Measurements from ENCODE around the gene IGSF9.
A peak's percentile ranks its signal among the peaks of the same experiment; 100 is the strongest.

Gene IGSF9, protein sequence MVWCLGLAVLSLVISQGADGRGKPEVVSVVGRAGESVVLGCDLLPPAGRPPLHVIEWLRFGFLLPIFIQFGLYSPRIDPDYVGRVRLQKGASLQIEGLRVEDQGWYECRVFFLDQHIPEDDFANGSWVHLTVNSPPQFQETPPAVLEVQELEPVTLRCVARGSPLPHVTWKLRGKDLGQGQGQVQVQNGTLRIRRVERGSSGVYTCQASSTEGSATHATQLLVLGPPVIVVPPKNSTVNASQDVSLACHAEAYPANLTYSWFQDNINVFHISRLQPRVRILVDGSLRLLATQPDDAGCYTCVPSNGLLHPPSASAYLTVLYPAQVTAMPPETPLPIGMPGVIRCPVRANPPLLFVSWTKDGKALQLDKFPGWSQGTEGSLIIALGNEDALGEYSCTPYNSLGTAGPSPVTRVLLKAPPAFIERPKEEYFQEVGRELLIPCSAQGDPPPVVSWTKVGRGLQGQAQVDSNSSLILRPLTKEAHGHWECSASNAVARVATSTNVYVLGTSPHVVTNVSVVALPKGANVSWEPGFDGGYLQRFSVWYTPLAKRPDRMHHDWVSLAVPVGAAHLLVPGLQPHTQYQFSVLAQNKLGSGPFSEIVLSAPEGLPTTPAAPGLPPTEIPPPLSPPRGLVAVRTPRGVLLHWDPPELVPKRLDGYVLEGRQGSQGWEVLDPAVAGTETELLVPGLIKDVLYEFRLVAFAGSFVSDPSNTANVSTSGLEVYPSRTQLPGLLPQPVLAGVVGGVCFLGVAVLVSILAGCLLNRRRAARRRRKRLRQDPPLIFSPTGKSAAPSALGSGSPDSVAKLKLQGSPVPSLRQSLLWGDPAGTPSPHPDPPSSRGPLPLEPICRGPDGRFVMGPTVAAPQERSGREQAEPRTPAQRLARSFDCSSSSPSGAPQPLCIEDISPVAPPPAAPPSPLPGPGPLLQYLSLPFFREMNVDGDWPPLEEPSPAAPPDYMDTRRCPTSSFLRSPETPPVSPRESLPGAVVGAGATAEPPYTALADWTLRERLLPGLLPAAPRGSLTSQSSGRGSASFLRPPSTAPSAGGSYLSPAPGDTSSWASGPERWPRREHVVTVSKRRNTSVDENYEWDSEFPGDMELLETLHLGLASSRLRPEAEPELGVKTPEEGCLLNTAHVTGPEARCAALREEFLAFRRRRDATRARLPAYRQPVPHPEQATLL

DNA sequence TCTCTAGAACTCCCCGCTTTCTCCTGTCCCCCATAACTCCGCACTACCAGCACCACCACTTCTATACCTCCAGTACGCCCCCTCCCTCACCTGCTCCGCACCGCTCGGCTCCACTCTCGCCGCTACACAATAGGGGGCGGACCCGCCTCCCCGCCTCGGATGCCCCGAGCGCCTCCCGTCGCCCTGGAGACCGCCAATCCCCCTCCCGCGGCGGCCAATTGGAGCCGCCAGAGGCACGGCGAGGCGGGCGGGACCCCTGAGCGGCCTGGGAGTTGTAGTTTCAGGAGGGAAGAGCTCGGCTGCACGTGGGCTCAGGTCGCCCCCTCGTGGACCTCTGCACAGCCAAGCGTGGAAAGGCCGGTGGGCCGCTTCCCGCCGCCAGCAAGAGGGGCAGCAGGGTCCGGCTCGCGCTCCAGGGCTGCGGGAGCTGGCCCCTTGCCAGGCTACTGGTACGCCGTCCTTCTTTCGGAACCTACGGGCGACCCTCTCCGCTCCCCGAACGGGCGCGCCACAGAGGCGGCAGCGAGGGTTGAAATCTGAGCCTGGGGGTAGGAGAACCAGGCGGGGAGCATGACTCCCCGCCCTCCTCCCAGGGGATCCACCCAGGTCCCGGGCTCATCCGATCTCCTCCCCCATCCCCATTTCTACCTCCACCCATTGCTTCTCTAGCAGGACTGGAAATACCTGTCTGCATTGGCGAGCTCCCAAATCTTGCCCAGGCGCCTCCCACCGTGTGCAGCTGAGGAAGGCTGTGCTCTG is at the start of gene IGSF9:
Gene IGSF9, minus strand, starts transcription at position 131 of the 759 bp plus-strand sequence. CDS start 2,159 bp downstream, outside the sequence.
- peak; percentile 78 for DNase-seq (ENCODE audit: low read depth)

DNA sequence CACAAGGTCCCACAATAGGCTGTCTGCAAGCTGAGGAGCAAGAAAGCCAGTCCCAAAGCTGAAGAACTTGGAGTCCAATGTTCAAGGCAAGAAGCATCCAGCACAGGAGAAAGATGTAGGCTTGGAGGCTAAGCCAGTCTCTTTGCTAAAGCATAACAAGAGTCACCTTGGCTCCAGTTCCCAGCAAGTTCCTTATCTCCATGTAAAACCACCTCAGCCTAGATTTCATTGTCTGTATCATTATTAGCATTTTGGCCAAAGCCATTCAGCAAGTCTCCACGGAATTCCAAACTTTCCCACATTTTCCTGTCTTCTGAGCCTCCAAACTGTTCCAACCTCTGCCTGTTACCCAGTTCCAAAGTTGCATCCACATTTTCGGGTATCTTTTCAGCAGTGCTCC is 49.5 kb upstream of the IGSF9 start:
- DNase-seq (ENCODE audit: low read depth): no peak

DNA sequence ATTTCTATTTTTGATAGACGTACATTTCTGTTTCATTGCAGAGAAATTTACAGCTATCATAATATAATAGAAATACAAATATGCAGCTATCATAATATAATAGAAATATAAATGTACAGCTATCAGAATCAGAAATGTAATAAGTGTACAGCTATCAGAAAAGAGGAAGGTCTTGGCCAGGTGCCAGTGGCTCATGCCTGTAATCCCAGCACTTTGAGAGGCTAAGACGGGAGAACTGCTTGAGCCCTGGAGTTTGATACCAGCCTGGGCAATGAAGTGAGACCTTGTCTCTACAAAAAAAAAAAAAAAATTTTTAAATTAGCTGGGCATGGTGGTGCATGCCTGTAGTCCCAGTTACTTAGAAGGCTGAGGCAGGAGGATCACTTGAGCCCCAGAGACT is 48.5 kb upstream of the IGSF9 start:
- no peak for DNase-seq (ENCODE audit: low read depth)

DNA sequence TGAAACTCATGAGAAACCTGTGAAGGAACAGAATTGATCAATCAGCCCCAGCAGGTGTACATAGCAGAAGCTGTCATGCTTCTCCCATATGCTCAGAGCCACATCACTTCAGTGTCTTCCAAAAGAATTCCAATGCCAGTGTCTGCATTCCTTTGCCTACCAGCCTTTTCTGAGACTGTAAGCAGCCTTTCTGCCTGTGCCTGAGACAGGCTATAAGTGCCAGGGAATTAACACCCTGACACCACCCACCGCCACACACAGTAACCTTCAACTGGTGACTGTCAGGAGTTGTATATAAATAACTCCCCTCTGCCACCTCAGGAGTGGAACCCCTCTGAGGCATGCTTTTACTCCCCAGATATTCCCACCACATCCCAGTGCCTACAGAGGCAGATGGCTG is 46.7 kb upstream of the IGSF9 start:
- DNase-seq (ENCODE audit: low read depth): no peak

- peak; percentile 22 for DNase-seq (ENCODE audit: low read depth)
Observed at GRCh38 chr1:159991513-159991912, 46.1 kb upstream of the IGSF9 start.

- DNase-seq (ENCODE audit: low read depth): no peak
Observed at GRCh38 chr1:159990005-159990404, 44.6 kb upstream of the IGSF9 start.

- no peak for DNase-seq (ENCODE audit: low read depth)
Observed at GRCh38 chr1:159989581-159989980, 44.2 kb upstream of the IGSF9 start.

DNA sequence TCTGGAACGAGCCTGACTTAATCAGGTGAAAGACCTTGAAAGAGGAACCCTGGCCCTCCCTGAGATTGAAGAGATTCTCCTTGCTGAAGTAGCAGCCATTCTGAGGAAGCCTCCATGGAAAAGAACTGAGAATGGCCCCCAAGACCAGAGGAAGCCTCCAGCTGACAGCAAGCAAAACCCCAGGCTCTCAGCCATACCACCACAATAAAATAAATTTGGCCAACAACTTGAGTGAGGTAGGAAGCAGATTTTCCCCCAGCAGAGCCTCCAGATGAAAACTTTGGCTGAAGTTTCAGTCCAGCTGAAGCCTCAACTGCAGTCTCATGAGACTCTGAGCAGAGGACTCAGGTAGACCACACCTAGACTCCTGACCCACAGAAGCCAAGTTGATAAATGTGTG is 42.6 kb upstream of the IGSF9 start:
- no peak for DNase-seq (ENCODE audit: low read depth)

DNA sequence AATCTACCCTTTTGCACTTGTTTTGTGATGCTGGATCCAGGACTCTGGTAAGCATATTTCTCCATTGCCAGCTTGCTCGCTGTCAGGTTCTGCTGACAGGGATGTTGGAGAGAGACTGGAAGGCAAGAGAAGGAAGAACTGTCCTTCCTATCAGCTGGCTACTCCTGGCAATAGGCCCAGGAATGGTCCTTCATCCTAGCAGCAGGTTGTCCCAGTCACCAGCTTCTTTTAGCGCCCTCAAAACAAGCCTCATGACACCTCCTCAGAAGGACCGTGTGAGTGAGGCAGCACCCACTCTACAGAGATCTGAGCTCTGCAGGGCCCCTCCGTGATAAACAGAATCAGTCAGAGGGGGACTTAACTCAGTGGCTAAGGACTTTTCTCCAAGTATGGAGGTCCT is 41.8 kb upstream of the IGSF9 start:
- no peak for DNase-seq (ENCODE audit: low read depth)

GRCh38 chr1:159986531-159986930 is 41.1 kb upstream of the IGSF9 start:
- no peak for DNase-seq (ENCODE audit: low read depth)

DNA sequence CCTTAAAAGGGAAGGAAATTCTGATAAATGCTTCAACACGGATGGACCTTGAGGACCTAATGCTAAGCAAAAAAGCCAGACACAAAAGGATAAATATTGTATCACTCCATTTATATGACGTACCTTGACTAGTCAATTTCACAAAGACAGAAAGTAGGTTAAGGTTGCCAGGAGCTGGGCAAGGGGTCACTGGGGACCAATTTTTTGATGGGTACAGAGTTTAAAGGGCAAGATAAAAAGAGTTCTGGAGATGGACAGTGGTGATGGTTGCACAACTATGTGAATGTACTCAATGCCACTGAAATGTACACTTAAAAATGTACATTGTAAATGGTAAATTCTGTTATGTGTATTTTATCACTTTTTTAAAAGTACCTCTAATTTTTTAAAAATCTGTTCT is 40.7 kb upstream of the IGSF9 start:
- no peak for DNase-seq (ENCODE audit: low read depth)

- DNase-seq (ENCODE audit: low read depth): no peak
Observed at GRCh38 chr1:159985473-159985872, 40.1 kb upstream of the IGSF9 start.

- DNase-seq (ENCODE audit: low read depth): no peak
Observed at GRCh38 chr1:159983681-159984080, 38.3 kb upstream of the IGSF9 start.

DNA sequence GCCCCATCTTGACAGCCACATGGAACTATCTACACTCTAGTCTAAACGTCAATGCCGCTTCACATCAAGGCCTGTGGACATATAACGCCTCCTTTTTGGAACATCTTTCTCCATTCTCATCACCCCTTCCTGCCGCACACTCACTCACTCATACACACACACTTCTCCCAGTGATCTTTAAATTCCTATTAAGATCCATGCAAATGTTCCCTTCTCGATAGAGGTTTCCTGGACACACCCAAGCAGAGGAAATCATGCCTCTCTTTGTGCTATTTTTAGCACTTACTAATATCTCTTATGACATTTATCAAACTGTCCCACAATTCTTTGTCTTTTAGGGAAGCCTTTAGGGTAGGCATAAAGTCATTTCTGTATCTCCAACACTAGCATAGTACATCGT is 36.9 kb upstream of the IGSF9 start:
- DNase-seq (ENCODE audit: low read depth): no peak

DNA sequence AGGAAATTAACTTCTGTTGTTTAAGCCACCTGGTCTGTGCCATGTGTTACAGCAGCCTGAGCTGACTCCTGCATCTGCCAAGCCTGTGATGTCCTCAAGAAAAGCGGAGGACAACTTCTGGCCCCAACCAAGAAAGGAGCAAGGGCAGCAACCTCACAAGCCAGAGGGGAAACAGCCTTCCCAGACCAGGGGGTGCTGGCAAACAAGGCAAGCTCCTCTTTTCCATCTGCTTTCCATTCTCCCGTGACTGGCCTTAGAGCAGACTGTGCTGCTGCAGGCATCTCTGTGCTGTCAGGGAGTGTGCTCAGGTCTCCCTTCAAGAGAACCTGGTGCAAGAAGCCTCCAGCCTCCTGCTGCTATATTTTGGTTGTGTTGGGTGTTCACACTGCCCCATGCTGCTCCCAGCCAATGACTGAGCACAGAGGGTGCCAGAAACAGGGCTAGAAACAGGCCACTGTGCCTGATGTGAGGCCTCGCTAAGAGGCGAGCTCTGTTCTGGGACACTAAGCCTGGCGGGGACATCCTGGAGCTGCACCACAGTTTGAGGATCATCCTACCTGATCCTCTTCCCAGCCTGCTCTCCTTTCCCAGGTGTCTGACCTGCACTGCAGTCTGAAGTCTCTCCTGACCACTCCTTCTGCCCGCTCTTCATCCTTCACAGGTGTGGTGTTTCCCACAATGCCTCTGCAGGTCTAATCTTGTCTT is 36.1 kb upstream of the IGSF9 start:
- no peak for DNase-seq (ENCODE audit: low read depth)

DNA sequence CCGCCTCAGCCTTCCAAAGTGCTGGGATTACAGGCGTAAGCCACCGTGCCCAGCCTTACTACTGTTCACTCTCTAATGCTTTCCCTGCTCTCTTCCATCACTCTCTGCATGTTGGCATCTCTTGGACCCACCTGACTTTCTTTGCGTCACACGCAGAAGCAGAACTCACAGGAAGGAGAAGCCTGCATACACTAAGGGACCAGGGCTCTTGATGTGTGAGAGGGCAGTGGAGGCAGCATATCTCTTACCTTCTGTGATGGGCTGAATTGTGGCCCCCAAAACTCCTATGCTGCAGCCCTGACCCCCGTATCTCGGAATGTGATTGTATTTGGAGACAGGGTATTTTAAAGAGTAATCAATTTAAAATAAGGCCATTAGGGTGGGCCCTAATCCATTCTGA is 35.4 kb upstream of the IGSF9 start:
- DNase-seq (ENCODE audit: low read depth): no peak

DNA sequence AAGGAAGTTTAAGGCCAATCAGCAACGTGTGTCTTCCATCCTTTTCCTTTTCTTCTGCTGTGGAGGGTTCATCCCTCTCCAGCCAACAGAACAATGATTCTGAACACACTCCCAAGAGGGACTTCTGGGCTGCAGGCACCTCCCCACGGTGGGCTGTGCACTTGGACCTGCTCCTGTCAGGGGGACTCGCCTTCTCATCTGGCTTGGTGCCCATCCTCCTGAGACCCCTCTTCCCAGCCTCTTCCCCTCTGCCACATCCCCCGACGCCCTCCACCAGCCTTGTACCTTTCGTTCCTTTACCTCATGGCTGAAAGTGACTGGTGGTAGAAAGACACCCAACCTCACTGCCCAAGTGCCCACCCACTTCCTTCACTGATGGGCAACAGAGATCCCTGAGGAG is 34.7 kb upstream of the IGSF9 start:
- no peak for DNase-seq (ENCODE audit: low read depth)

DNA sequence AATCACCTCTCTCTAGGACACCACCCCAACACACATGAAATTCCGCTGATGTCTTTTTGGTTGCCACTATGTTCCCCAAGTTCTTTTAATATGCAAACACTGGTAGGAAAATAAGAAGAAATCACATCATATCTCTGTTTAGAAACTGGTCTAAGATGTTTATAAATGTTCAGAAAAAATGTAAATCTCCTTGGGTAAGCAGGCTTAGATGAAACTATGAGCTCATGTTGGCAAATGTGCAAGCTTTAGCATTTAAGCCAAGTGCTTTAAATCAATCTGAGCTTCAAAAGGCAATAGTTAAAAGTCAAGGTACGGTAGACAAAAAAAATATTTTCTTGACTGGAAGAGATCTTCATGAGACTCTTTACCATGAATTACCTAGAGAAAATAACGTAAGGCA is 33.8 kb upstream of the IGSF9 start:
- no peak for DNase-seq (ENCODE audit: low read depth)

- DNase-seq (ENCODE audit: low read depth): no peak
Observed at GRCh38 chr1:159978107-159978398, 32.6 kb upstream of the IGSF9 start.

GRCh38 chr1:159977364-159978106 is 32.1 kb upstream of the IGSF9 start:
- no peak for DNase-seq (ENCODE audit: low read depth)
